Activated CD4-positive, CD25-positive, alpha-beta regulatory T cell treated with anti-CD3 and anti-CD28 coated beads, Interleukin-2, amount 50 U/mL, for 72 hours (primary cell): ENCODE measurements around the gene SYT15.
"Not testable (repeated sequence)": the region's sequence is repeated elsewhere in the genome, so short reads cannot be mapped to it uniquely, and the experiment has no call there.

Experiments used
- DNase-seq: peaks from one replicate; pipeline ENCODE4 v3.0.0; 2021

SYT15 gene

GRCh38 chr10:46557319-46558121 lies 21.4 kb upstream of the SYT15 start:
- DNase-seq: peak; percentile 37

DNA sequence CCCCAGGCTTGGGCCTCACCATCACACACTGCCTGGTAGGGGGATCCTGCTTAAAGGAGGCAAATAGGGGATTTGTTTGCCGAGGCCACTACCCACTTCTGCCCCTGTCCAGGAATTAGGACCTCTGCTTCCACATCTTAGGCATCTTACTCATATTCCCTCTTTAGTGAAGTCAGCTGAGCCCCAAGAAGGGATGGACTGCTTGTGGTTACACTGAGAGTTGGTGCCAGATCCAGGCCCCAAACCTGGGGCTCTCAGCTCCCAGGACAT lies 20.9 kb upstream of the SYT15 start:
- DNase-seq: no peak

- DNase-seq: no peak
These were observed 20.3 kb upstream of the SYT15 start for GRCh38 chr10:46558392-46559185.

DNA sequence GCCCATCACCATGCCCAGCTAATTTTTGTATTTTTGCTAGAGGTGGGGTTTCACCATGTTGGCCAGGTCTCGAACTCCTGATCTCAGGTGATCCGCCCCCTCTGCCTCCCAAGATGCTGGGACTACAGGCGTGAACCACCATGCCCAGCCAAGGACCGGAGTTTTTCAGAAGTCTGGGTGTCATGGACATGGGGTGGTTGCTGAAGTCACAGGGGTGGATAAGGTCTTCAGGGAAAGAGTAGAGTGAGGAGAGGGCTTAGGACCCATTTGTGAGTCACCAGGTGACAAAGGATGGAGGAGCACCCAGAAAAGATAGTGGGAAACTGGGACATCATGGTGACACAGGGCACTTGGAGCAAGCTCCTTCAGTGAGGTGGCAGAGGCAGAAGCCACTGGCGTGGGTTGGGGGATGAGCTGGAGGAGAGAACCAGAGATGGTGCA lies 19.7 kb upstream of the SYT15 start:
- no peak for DNase-seq

GRCh38 chr10:46560381-46560780 lies 18.5 kb upstream of the SYT15 start:
- peak; percentile 28 for DNase-seq

DNA sequence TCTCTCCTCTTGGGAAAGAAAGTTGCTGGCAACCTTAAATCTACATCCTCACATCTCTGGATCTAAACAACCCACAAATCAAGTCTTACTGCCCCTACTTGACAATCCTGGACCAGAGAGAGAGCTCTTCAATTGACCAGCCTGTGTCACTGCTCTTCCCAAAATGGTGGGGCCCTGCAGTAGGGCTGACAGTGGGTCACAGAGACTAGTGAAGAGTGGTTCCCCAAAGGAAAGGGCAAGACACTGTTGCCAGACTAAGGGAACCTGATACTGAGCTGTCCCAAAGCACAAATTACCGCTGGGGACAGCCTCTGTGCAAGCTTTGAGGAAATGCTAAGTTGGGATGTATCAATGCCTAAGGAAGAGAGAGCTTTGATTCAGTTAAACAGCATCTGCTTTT lies 18.0 kb upstream of the SYT15 start:
- no peak for DNase-seq

GRCh38 chr10:46565591-46566332 lies 13.2 kb upstream of the SYT15 start:
- DNase-seq: not testable (repeated sequence)

GRCh38 chr10:46567151-46567550 lies 11.8 kb upstream of the SYT15 start:
- DNase-seq: not testable (repeated sequence)

DNA sequence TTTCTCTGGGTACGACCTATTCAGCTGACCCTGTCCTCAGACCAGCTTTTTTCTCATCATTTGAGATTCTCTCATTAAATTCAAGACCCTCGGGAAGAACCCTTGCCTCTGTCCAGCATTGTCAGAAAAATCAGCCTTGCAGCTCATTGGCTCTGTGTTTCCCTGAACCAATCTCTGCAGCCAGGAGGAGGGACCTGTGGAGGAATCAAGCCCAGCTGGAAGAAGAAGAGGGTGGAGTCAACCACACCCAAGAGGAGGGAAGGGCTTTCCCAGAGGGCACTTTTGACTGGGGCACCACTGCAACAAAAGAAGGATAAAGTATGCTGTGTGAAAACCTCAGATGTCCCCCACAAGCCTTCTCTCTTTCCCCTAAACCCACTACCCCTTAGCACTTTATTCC lies 8.3 kb upstream of the SYT15 start:
- DNase-seq: not testable (repeated sequence)

DNA sequence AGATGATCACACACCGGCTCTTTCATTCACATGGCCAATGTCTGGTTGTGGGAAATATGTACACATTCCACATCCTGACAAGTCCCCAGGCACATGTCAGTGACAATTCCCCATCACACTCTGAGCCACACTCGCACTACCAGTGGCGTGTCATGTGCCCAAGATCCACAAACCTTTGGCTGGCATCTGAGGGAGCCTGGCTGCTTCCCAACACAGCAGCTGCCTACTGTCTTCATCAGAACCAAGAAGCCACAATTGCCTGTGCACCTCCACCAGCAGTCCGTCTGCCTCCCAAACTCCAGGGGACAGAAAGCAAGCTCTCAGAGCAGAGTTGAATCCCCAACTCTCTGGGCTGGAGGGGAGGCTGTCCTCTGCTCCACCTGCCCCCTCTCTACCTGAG lies 6.2 kb upstream of the SYT15 start:
- not testable (repeated sequence) for DNase-seq

GRCh38 chr10:46573314-46573713 lies 5.6 kb upstream of the SYT15 start:
- DNase-seq: not testable (repeated sequence)

GRCh38 chr10:46573884-46574283 lies 5.0 kb upstream of the SYT15 start:
- not testable (repeated sequence) for DNase-seq

DNA sequence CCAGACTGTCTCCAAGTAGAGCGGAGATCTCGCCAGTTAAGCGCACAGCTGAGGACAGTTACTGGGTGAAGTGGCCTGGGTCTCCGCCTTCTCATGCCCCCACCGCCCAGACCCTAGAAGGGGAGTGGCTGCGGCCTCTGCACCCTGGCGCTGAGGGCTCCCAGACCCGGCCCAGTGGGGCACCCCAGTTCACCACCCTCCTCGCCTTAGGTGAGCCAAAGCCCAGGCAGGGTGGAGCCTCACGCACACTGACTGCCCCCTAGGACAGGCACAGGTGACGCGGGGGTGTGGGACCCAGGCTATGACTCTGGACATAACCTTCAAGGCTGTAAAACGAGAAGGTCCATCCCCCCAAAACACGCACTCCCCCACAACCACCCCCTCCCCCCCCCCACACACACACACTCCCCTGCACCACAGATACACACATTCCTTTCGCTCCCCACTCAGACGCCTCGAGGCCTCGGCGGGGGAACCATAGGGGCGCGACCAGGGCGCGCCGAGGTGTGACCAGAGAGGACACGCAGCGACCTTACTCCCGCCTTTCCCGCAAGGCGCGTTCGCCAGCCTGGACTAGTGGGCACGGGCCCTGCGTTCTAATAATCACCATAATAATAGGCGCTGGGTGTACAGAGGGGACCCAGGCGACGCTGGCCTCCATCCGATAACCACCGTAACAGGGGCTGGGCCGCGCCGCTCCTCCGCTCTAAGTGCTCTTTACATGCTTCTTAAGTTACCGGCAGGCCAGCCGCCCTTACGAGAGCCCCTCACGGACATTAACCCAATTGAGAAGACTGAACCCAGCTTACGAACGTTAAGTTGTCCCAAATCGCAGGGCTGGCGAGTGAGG lies 1.1 kb upstream of the SYT15 start:
- DNase-seq: not testable (repeated sequence)

DNA sequence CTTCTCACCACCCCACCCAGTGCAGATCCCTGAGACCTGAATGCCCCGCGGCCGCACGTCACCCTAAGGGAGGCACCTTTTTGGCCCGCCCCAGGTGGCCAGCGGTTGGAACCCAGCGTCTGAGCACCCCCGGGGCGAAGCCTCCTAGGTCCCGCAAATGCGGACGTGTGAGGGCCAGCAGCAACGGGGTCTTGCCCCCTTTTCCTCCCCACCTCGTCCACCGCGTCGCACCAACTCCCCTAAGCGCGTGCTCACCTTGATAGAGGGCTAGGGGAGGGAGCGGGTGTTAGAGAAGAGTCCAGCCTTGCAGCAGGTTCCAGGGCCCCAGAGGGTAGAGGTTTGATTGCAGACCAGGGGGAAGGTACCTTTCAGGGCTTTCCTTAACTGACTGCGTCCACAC lies 450 bp downstream of the SYT15 start:
- DNase-seq: not testable (repeated sequence)

DNA sequence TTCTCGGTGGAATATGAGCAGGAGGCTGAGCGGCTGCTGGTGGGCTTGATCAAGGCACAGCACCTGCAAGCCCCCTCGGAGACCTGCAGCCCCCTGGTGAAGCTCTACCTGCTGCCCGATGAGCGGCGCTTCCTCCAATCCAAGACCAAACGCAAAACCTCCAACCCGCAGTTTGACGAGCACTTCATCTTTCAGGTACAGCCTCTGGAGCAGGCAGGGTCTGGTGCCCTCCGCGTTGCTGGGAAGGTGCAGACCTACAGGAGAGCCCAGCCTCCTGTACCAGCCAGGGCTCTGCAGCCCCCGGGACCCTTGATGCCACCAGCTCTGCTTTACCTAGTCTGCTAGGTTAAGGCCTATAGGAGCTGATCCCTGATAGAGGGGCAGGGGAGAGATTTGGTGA lies 3.1 kb downstream of the SYT15 start:
- not testable (repeated sequence) for DNase-seq

DNA sequence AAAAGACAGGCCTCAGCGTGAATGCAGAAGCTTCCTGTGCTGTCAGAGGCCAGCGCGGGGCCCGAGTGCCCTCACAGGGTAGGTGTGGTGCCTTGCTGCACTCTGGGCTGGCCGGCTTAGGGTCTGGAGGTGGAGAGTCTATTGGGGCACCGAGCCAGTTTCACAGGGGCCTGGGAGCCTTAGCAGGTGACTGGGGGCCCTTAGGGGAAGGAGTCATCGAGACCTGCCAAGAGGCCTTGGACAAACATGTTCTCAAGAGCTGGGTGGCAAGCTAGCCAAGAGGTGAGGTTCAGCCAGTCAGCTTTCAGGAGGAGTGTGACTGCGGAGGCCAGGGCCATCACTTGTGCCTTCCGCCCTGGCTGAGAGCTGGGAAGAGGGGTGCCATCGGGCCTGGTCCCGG lies 3.6 kb downstream of the SYT15 start:
- DNase-seq: not testable (repeated sequence)

DNA sequence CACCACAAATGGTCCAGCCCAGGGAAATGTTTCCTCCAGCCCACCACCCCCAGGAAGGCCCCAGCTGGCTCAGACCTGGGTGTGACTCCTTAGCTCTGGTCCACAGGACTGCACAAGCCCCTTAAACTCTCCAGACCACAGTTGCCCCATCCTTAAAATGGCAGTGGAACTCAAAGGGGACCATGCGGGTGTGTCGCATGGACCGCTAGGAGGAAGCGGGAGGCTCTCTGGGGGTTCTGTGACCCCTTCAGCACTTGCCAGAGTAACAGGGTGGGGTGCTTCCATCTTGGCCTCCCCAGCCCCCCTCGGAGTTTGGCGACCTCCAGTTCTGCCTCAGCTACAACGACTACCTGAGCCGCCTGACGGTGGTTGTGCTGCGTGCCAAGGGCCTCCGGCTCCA lies 5.3 kb downstream of the SYT15 start:
- DNase-seq: not testable (repeated sequence)

DNA sequence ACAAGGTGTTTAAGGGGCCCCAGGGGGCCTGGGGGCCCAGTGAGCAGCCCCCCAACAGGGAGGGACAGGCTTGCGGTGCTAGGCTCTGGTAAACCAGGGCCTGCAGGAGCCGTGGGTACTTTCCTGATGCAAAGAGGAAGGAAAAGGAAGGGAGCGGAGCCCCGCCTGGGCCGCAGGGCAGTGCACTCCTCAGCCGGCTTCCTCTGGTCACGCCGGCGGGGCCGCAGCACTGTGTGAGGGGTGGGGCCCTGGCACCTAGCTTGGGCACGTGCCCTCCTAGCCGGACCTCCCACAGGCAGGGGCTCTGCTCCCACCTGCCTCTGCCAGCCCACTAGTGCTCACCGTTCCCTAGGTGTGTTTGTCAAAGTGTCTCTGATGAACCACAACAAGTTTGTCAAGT lies 6.3 kb downstream of the SYT15 start:
- not testable (repeated sequence) for DNase-seq

DNA sequence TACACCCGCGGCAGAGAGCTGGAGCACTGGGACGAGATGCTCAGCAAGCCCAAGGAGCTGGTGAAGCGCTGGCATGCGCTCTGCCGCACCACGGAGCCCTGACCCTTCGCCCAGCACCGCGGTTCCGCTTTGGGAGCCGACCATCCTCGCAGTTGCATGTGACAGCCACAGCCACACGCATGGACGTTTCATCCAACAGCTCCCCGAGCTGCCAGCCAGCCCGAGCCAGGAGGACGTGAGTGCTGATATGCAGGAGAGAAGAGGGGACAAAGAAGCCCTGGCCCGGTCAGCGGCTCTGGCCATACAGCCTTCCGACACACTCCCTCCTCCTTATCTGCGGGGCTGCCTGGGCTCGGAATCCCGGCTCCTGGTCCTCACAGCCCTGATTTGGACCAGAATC lies 8.6 kb downstream of the SYT15 start:
- not testable (repeated sequence) for DNase-seq

- not testable (repeated sequence) for DNase-seq
These were observed 9.3 kb downstream of the SYT15 start for GRCh38 chr10:46588221-46588620.

- not testable (repeated sequence) for DNase-seq
These were observed 10.7 kb downstream of the SYT15 start for GRCh38 chr10:46589589-46589988.

- DNase-seq: not testable (repeated sequence)
These were observed 12.1 kb downstream of the SYT15 start for GRCh38 chr10:46591053-46591452.

GRCh38 chr10:46593307-46593706 lies 14.4 kb downstream of the SYT15 start:
- DNase-seq: not testable (repeated sequence)
